HUES64 (cell line): ENCODE measurements around the gene GMDS.

Experiments
- H3K27ac ChIP-seq: 2 replicates; pipeline ENCODE4 v1.7.0; 2013; ENCODE audit warnings: low read depth, low read length, inconsistent platforms
- H3K27me3 ChIP-seq: 2 replicates; pipeline ENCODE4 v1.6.1; 2013; ENCODE audit warnings: mild to moderate bottlenecking, low read length; ENCODE audit not compliant: insufficient read depth
- H3K36me3 ChIP-seq: 2 replicates; pipeline ENCODE4 v1.6.1; 2013; ENCODE audit warnings: mild to moderate bottlenecking, low read length; ENCODE audit not compliant: insufficient read depth
- H3K4me1 ChIP-seq: 2 replicates; pipeline ENCODE4 v1.6.1; 2013; ENCODE audit warnings: mild to moderate bottlenecking, low read length, moderate library complexity; ENCODE audit not compliant: insufficient read depth
- H3K4me3 ChIP-seq: 2 replicates; pipeline ENCODE4 v1.5.1; 2013; ENCODE audit warnings: mild to moderate bottlenecking, low read length, moderate library complexity
- H3K9ac ChIP-seq: 2 replicates; pipeline ENCODE4 v1.6.1; 2013; ENCODE audit warnings: mild to moderate bottlenecking, low read depth, low read length
- H3K9me3 ChIP-seq: 2 replicates; pipeline ENCODE4 v1.6.1; 2013; ENCODE audit warnings: low read depth, low read length; ENCODE audit not compliant: insufficient read depth
- WGBS: fragments of 150-250, 120-280 bp; methylation state at CpG from one replicate; pipeline ENCODE4 v1.1.7; 2013; ENCODE audit warnings: missing lambda C conversion rate; 5-methylcytosine and 5-hydroxymethylcytosine counted together

The GMDS gene

GRCh38 chr6:1858196-1858595, 387.2 kb downstream of the GMDS start:
- Histone ChIP-seq H3K27ac (no peak overlapping the region), H3K9me3 (no peaks in the 10 kb centered on the region)
- WGBS: 73% methylated on average over 4 of the region's 4 CpGs

GRCh38 chr6:1856381-1856780, 389.0 kb downstream of the GMDS start:
- 67% methylated on average over 3 of the region's 3 CpGs for WGBS
- Histone ChIP-seq H3K4me3 (no peak overlapping the region), H3K27ac (no peak overlapping the region), H3K27me3 (no peaks in the 10 kb centered on the region), H3K4me1 (peaks cover 15% of the 10 kb centered on the region), H3K9me3 (no peaks in the 10 kb centered on the region), H3K9ac (no peak overlapping the region), H3K36me3 (no peaks in the 10 kb centered on the region)

More at GRCh38 chr6:1858196-1858595, 387.2 kb downstream of the GMDS start:
- no peaks in the 10 kb centered on the region for H3K27me3 ChIP-seq
- H3K9ac ChIP-seq: no peak overlapping the region
- H3K4me1 ChIP-seq: peaks cover 15% of the 10 kb centered on the region
- no peaks in the 10 kb centered on the region for H3K36me3 ChIP-seq
- H3K4me3 ChIP-seq: no peak overlapping the region

GRCh38 chr6:1855890-1856289, 389.5 kb downstream of the GMDS start:
- no peaks in the 10 kb centered on the region for H3K27me3 ChIP-seq
- no peak overlapping the region for H3K9ac ChIP-seq
- H3K9me3 ChIP-seq: no peaks in the 10 kb centered on the region
- H3K27ac ChIP-seq: no peak overlapping the region
- H3K36me3 ChIP-seq: no peaks in the 10 kb centered on the region
- WGBS: 100% methylated on average over 1 of the region's 4 CpGs
- H3K4me1 ChIP-seq: peaks cover 15% of the 10 kb centered on the region
- no peak overlapping the region for H3K4me3 ChIP-seq

- Histone ChIP-seq H3K27ac (no peak overlapping the region), H3K9me3 (no peaks in the 10 kb centered on the region), H3K27me3 (no peaks in the 10 kb centered on the region), H3K4me1 (peaks cover 15% of the 10 kb centered on the region), H3K9ac (no peak overlapping the region), H3K36me3 (no peaks in the 10 kb centered on the region), H3K4me3 (no peak overlapping the region)
- WGBS: 97% methylated on average over 2 of the region's 2 CpGs
Observed at GRCh38 chr6:1854296-1854695, 391.1 kb downstream of the GMDS start.

GRCh38 chr6:1853761-1854160, 391.6 kb downstream of the GMDS start:
- Histone ChIP-seq H3K4me3 (no peak overlapping the region), H3K36me3 (no peaks in the 10 kb centered on the region), H3K27me3 (no peaks in the 10 kb centered on the region), H3K9ac (no peak overlapping the region), H3K9me3 (no peaks in the 10 kb centered on the region), H3K4me1 (peaks cover 15% of the 10 kb centered on the region), H3K27ac (no peak overlapping the region)
- WGBS: no CpG with 5 or more reads among the region's 1 CpG

GRCh38 chr6:1851681-1852456, 393.5 kb downstream of the GMDS start:
- no peak overlapping the region for H3K9ac ChIP-seq
- no peak overlapping the region for H3K27ac ChIP-seq
- H3K9me3 ChIP-seq: no peaks in the 10 kb centered on the region
- WGBS: 92% methylated on average over 13 of the region's 13 CpGs
- H3K36me3 ChIP-seq: no peaks in the 10 kb centered on the region
- peaks cover 8% of the 10 kb centered on the region; the same call in 1 of the 2 replicates for H3K4me1 ChIP-seq
- no peak overlapping the region for H3K4me3 ChIP-seq
- H3K27me3 ChIP-seq: no peaks in the 10 kb centered on the region

- Histone ChIP-seq H3K36me3 (no peaks in the 10 kb centered on the region), H3K9me3 (peaks cover 4% of the 10 kb centered on the region; the same call in 1 of the 2 replicates), H3K27me3 (no peaks in the 10 kb centered on the region), H3K27ac (no peak overlapping the region), H3K4me3 (no peak overlapping the region), H3K4me1 (no peaks in the 10 kb centered on the region), H3K9ac (no peak overlapping the region)
- 83% methylated on average over 7 of the region's 7 CpGs for WGBS
Observed at GRCh38 chr6:1850840-1851157, 394.6 kb downstream of the GMDS start.

- Histone ChIP-seq H3K27me3 (no peaks in the 10 kb centered on the region), H3K9ac (no peak overlapping the region), H3K36me3 (no peaks in the 10 kb centered on the region), H3K4me1 (no peaks in the 10 kb centered on the region), H3K27ac (no peak overlapping the region), H3K4me3 (no peak overlapping the region), H3K9me3 (peaks cover 9% of the 10 kb centered on the region)
- WGBS: 92% methylated on average over 8 of the region's 8 CpGs
Observed at GRCh38 chr6:1850121-1850839, 395.1 kb downstream of the GMDS start.

- 96% methylated on average over 5 of the region's 5 CpGs for WGBS
- Histone ChIP-seq H3K4me1 (no peaks in the 10 kb centered on the region), H3K9me3 (peaks cover 13% of the 10 kb centered on the region), H3K9ac (no peak overlapping the region), H3K27ac (no peak overlapping the region), H3K36me3 (no peaks in the 10 kb centered on the region), H3K4me3 (no peak overlapping the region), H3K27me3 (no peaks in the 10 kb centered on the region)
Observed at GRCh38 chr6:1849691-1850090, 395.7 kb downstream of the GMDS start.

GRCh38 chr6:1848752-1849151, 396.7 kb downstream of the GMDS start:
- WGBS: 86% methylated on average over 1 of the region's 1 CpG
- peaks cover 13% of the 10 kb centered on the region for H3K9me3 ChIP-seq
- no peak overlapping the region for H3K9ac ChIP-seq
- H3K36me3 ChIP-seq: no peaks in the 10 kb centered on the region
- no peaks in the 10 kb centered on the region for H3K27me3 ChIP-seq
- no peaks in the 10 kb centered on the region for H3K4me1 ChIP-seq
- no peak overlapping the region for H3K4me3 ChIP-seq
- H3K27ac ChIP-seq: no peak overlapping the region

- no peak overlapping the region for H3K9ac ChIP-seq
- WGBS: 96% methylated on average over 3 of the region's 3 CpGs
- no peaks in the 10 kb centered on the region for H3K4me1 ChIP-seq
- H3K36me3 ChIP-seq: no peaks in the 10 kb centered on the region
- H3K27me3 ChIP-seq: no peaks in the 10 kb centered on the region
- H3K4me3 ChIP-seq: no peak overlapping the region
- no peak overlapping the region for H3K27ac ChIP-seq
- peaks cover 13% of the 10 kb centered on the region for H3K9me3 ChIP-seq
Observed at GRCh38 chr6:1846611-1847010, 398.8 kb downstream of the GMDS start.
